OCI-LY3 (cell line): Measurements from ENCODE around the gene GCK.

ENCODE experiments used
- CTCF ChIP-seq: fragments of 200-600, 300-600 bp; sonication (generic); IDR thresholded peaks from 2 replicates; pipeline ENCODE4 v1.5.1; 2014; ENCODE audit warnings: antibody characterized with exemption, low read length, low read depth
- EZH2phosphoT487 ChIP-seq: fragments of 200-600 bp; shearing (Covaris generic); IDR thresholded peaks from 2 replicates; pipeline ENCODE4 v1.6.1; 2018; ENCODE audit warnings: antibody characterized with exemption, mixed run types, low read depth

- TF ChIP-seq CTCF (no peak), EZH2phosphoT487 (no peak)
Observed at GRCh38 chr7:44191171-44191570, 1.9 kb upstream of the GCK start.
